K562 (cell line): Measurements from ENCODE around the gene FAM83B. TPM values are rescaled to one million over a fixed set of nuclear protein-coding genes. Genes with fewer than 3 reads are reported as not detected.

ENCODE experiments used
- ATAC-seq: fragments of 200-7000 bp; cut with Tn5 transposase; 3 replicates; pipeline ENCODE4 v1.9.1; 2020; ENCODE audit warnings: moderate library complexity
- BruUV-seq: library from RNA; stranded (reverse); fragments of 400-500 nt; replicated peaks from 2 replicates; lab custom pipeline; 2021; lab: Mats Ljungman, UMichigan
- CTCF ChIA-PET: fragments of 300-600 bp; formaldehyde crosslinking; extraction: SDS; loops from one replicate; lab custom pipeline; 2021; ENCODE audit warnings: low intra/inter-chr PET ratio; lab: Yijun Ruan, JAX
- POLR2A ChIA-PET: fragments of 300-600, 350-650 bp; sonication (Branson Sonifier 250); formaldehyde crosslinking; extraction: SDS; loops from one replicate; lab custom pipeline; 2021; ENCODE audit warnings: antibody characterized with exemption, inconsistent platforms; lab: Yijun Ruan, JAX
- DNase-seq, 4 experiments: peaks; one replicate each; pipeline versions ENCODE4 v3.0.0 to v3.0.0-alpha.2; 2011 to 2018; ENCODE audit warnings: low spot score in 3 of 4, mixed read lengths in 3 of 4; ENCODE audit errors: extremely low read depth in 1 of 4
- FAIRE-seq: peaks from 2 replicates; lab custom pipeline; 2011; peaks lifted over from hg19 to GRCh38; lab: Jason Lieb, UNC
- H2AFZ ChIP-seq: 2 replicates; pipeline ENCODE4 v1.6.0; 2011; ENCODE audit warnings: low read depth, low read length, control low read depth, inconsistent platforms
- H3K27ac ChIP-seq: fragments of 200-600 bp; 3 replicates; pipeline ENCODE4 v1.8.0; 2011; ENCODE audit warnings: low read depth, mild to moderate bottlenecking, control low read depth, inconsistent platforms, low read length, moderate library complexity, mixed read lengths; ENCODE audit errors: extremely low read depth
- H3K27me3 ChIP-seq, 2 experiments: fragments of 300-600 bp in 1 of 2; 2 replicates in 1 of 2; 3 replicates in 1 of 2; pipeline versions ENCODE4 v1.6.0 to v1.8.0; 2011; ENCODE audit warnings: inconsistent platforms in 2 of 2, low read length in 2 of 2, mild to moderate bottlenecking in 1 of 2, mixed read lengths in 1 of 2, moderate library complexity in 1 of 2; ENCODE audit not compliant: control insufficient read depth in 2 of 2, insufficient read depth in 2 of 2
- H3K36me3 ChIP-seq: fragments of 300-600 bp; 3 replicates; pipeline ENCODE4 v1.8.0; 2011; ENCODE audit warnings: mild to moderate bottlenecking, low read length, inconsistent platforms; ENCODE audit not compliant: control insufficient read depth, insufficient read depth
- H3K4me1 ChIP-seq, 2 experiments: fragments of 200-600 bp in 1 of 2; replicated peaks in 1 of 2; 2 replicates in 1 of 2; 3 replicates in 1 of 2; pipeline versions ENCODE4 v1.5.1 to v1.8.0; 2011; ENCODE audit warnings: inconsistent platforms in 2 of 2, low read length in 2 of 2, mild to moderate bottlenecking in 1 of 2, mixed read lengths in 1 of 2, moderate library complexity in 1 of 2; ENCODE audit not compliant: control insufficient read depth in 2 of 2, insufficient read depth in 2 of 2
- H3K4me2 ChIP-seq: 2 replicates; pipeline ENCODE4 v1.6.1; 2011; ENCODE audit warnings: low read length, control low read depth, inconsistent platforms, mixed read lengths; ENCODE audit not compliant: insufficient read depth
- H3K4me3 ChIP-seq: fragments of 200-600 bp; sonication (generic), shearing (Covaris generic); 2 replicates; pipeline ENCODE4 v1.5.1; 2016; ENCODE audit warnings: control low read depth, inconsistent platforms
- H3K79me2 ChIP-seq: fragments of 200-600 bp; 3 replicates; pipeline ENCODE4 v1.8.0; 2011; ENCODE audit warnings: low read length, inconsistent platforms; ENCODE audit not compliant: control insufficient read depth, insufficient read depth
- H3K9ac ChIP-seq, 2 experiments: 2 replicates each; pipeline versions ENCODE4 v1.6.0 to v1.6.1; 2011; ENCODE audit warnings: low read depth in 2 of 2, low read length in 2 of 2, control low read depth in 1 of 2, inconsistent platforms in 1 of 2, mild to moderate bottlenecking in 1 of 2, mixed read lengths in 1 of 2; ENCODE audit not compliant: insufficient read depth in 1 of 2
- H3K9me1 ChIP-seq: one replicate; pipeline ENCODE4 v1.6.0; 2011; ENCODE audit warnings: inconsistent platforms, mild to moderate bottlenecking, low read length, moderate library complexity; ENCODE audit not compliant: control insufficient read depth, insufficient read depth
- H3K9me3 ChIP-seq: replicated peaks from 2 replicates; pipeline ENCODE4 v1.5.1; 2011; ENCODE audit warnings: low read depth, low read length, inconsistent platforms; ENCODE audit not compliant: control insufficient read depth, insufficient read depth
- H4K20me1 ChIP-seq: replicated peaks from 2 replicates; pipeline ENCODE4 v1.6.1; 2011; ENCODE audit warnings: low read length, inconsistent platforms, mixed read lengths; ENCODE audit not compliant: control insufficient read depth, insufficient read depth
- CBX2 ChIP-seq: fragments of 200-600 bp; sonication (generic); IDR thresholded peaks from one replicate; pipeline ENCODE4 v1.6.1; 2012; ENCODE audit warnings: mild to moderate bottlenecking, low read length, inconsistent platforms; ENCODE audit not compliant: insufficient read depth, poor library complexity, severe bottlenecking
- LEF1 ChIP-seq: fragments of 450-650 bp; IDR thresholded peaks from 2 replicates; pipeline ENCODE4 v1.6.1; 2016; ENCODE audit warnings: mild to moderate bottlenecking
- SPI1 ChIP-seq: IDR thresholded peaks from 2 replicates; pipeline ENCODE4 v1.6.1; 2011; ENCODE audit warnings: low read depth, low read length, control low read depth, borderline replicate concordance
- ZNF695 ChIP-seq: fragments of 450-650 bp; formaldehyde crosslinking; IDR thresholded peaks from 2 replicates; pipeline ENCODE4 v1.4.0; 2020; ENCODE audit warnings: mild to moderate bottlenecking, moderate library complexity
- WGBS: fragments of 100-300 bp; shearing (Covaris generic); methylation state at CpG from one replicate; pipeline ENCODE4 v1.1.6; 2016; ENCODE audit warnings: low coverage, mixed read lengths; ENCODE audit not compliant: insufficient coverage; ENCODE audit errors: missing lambda C conversion rate; 5-methylcytosine and 5-hydroxymethylcytosine counted together
- in situ Hi-C: fragments of 300-500 bp; cut with MboI; formaldehyde crosslinking; loops from 4 replicates; pipeline ENCODE4 v1.15.0; 2018; ENCODE audit warnings: inconsistent platforms, mixed read lengths
- intact Hi-C: fragments of 100-400 bp; cut with micrococcal nuclease; formaldehyde crosslinking; loops from 2 replicates; pipeline ENCODE4 v1.14.2; 2022
- polyA plus RNA-seq, 8 experiments: library from polyadenylated mRNA; depleted of rRNA in 4 of 8; stranded (reverse) in 5 of 8; unstranded in 3 of 8; fragments of >200 nt; fragmentation: Nextera tagmentation in 2 of 8; fragmentation: Illumina TruSeq in 1 of 8; extraction: Ambion mirVana in 2 of 8; extraction: Trizol in 1 of 8; gene quantifications; 2 replicates each; pipeline versions ENCODE4 v1.2.1 to v1.2.3, GENCODE V29; 2011 to 2014; ENCODE audit warnings: inconsistent platforms in 1 of 8, missing spikeins in 1 of 8
- total RNA-seq, 7 experiments: library from RNA; depleted of rRNA in 6 of 7; stranded (reverse); fragments of >200 nt in 6 of 7; fragmentation: Illumina TruSeq in 2 of 7; extraction: Trizol in 2 of 7; gene quantifications; 2 replicates each; pipeline versions ENCODE4 v1.2.1 to v1.2.3, GENCODE V29; 2011 to 2021; ENCODE audit warnings: low replicate concordance in 1 of 7
- TF ChIP-seq, protein P1 (sequence below): IDR thresholded peaks from 3 replicates; pipeline ENCODE4 v1.6.1; 2011; ENCODE audit warnings: borderline replicate concordance, mild to moderate bottlenecking; ENCODE audit not compliant: insufficient read length, insufficient read depth
- TF ChIP-seq, protein P2 (sequence below): fragments of 250-450 bp; sonication (Bioruptor Pico); IDR thresholded peaks from 2 replicates; pipeline ENCODE4 v1.5.0; 2021; ENCODE audit warnings: mild to moderate bottlenecking, moderate library complexity

The FAM83B gene
- total and polyA plus RNA-seq, 9 of the 15 experiments (the other 6 are each of a cell fraction or from before 2014, with no cell fraction given), result not detected

DNA sequence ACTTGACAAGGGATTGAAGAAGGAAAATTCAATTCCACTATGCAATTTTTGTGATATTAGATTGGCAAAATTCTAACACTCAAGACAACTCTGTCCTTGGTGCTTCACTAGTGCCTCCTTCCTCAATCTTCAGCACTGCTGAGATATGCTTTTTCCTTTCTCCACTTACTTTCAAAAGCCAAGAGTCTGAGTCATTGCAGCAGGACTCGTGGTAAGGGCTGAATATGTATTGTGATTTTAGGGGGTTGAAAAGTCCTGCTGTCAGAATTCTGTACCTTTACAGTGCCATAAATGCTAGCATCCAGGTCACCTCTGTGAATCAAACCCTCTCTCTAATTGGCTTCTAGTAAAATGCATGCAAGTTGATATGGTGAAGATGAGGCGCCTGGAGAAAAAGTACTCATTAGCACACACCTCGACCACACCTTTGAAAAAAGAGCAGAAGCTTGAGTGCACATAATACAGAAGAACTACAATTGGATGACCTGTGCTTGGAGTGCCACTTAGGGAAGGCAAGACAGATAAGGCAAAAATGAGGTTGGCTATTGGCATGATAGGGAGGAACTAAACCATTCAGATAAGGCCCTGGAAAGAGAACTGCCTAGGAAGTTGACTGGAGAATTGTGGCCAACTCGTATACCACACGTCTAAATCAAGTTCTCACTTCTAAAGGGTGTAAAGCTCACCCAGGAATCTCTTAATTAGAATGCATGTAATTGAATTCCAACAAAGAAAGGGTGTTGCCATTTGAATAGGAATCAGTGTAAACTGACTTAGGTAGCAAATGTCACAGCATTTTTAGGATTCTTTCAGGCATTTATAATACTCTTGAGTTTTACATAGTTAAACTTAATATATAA, 43.6 kb upstream of the FAM83B start:
- no peaks in the 10 kb centered on the region for H3K36me3 ChIP-seq
- H3K27ac ChIP-seq, result no peak overlapping the region
- no peak for ATAC-seq
- H3K4me2 ChIP-seq, result no peak overlapping the region
- intact Hi-C loops (no loop called here), in situ Hi-C loops (no loop called here)
- H2AFZ ChIP-seq, result no peak overlapping the region
- no peaks in the 10 kb centered on the region for H4K20me1 ChIP-seq
- H3K9ac ChIP-seq, result no peak overlapping the region
- no peaks in the 10 kb centered on the region for H3K79me2 ChIP-seq
- no peak for DNase-seq
- BruUV-seq, result no TSS peak
- WGBS, result 0% methylated on average over 5 of the region's 5 CpGs
- H3K9me1 ChIP-seq, result no peaks in the 10 kb centered on the region
- TF ChIP-seq LEF1, result no peak
- no peak for TF ChIP-seq ZNF695
- TF ChIP-seq CBX2, result no peak
- TF ChIP-seq, protein P1, sequence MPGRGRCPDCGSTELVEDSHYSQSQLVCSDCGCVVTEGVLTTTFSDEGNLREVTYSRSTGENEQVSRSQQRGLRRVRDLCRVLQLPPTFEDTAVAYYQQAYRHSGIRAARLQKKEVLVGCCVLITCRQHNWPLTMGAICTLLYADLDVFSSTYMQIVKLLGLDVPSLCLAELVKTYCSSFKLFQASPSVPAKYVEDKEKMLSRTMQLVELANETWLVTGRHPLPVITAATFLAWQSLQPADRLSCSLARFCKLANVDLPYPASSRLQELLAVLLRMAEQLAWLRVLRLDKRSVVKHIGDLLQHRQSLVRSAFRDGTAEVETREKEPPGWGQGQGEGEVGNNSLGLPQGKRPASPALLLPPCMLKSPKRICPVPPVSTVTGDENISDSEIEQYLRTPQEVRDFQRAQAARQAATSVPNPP, result no peak
- TF ChIP-seq, protein P2, sequence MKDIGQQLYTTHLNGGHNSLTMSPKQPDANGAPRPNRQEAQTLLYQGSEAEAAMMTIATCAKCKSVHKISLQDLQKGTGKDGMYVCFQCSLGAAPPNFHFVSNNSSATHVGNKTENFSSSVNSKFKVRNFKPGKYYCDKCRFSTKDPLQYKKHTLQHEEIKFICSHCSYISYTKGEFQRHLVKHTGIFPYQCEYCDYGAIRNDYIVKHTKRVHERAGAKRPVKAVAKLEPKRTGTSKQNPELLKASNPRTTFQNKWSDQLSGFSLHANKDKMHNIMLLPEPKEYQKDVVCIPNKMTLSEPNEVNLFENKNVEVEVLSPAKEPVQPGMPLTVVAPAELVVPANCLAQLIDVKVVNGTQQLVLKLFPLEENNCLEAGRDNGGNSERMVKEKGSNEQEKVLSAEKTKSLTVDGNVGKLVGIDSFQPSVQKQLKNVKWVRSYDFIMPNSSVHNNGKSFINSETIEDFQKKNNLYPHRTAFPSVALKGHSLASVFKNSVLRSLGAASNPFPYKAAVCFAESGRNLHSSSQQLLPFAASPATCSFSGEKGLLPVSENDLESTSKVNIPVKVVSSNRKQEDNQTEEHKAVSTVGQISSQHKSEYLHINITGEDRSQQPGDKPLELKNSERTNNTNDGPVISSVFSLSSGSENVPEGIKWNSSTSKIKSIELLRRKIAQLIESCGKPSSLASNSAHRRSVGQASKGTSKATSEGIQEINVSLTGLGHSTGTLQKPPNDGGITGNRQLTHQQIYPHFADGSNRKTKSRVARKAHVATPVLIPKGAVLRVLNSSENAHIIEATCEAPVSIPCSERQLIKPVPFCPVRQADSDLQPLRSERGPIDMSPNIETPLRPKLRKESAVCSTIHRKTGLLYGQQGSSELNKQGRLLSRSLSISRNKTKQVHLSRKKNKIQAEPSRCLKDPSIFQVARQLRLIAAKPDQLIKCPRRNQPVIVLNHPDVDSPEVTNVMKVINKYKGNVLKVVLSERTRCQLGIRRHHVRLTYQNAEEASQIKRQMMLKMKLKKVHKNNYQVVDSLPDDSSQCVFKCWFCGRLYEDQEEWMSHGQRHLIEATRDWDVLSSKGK, result no peak
- TF ChIP-seq SPI1, result no peak
- TF ChIP-seq, all 486 proteins: peak for 0
- no peak overlapping the region for H3K4me3 ChIP-seq
- no peak for FAIRE-seq
- no peaks in the 10 kb centered on the region for H3K9me3 ChIP-seq
- H3K27me3 ChIP-seq, result no peaks in the 10 kb centered on the region
- H3K4me1 ChIP-seq, result no peaks in the 10 kb centered on the region
- ChIA-PET POLR2A (no interaction called here), CTCF (no interaction called here)
